HG03457 (cell line): ENCODE measurements around the gene TANC1.

Experiments used
- ATAC-seq: cut with Tn5 transposase; IDR thresholded peaks from one replicate; pipeline ENCODE4 v1.9.1; 2021; ENCODE audit warnings: moderate number of reproducible peaks; ENCODE audit not compliant: unreplicated experiment

TANC1 gene

DNA sequence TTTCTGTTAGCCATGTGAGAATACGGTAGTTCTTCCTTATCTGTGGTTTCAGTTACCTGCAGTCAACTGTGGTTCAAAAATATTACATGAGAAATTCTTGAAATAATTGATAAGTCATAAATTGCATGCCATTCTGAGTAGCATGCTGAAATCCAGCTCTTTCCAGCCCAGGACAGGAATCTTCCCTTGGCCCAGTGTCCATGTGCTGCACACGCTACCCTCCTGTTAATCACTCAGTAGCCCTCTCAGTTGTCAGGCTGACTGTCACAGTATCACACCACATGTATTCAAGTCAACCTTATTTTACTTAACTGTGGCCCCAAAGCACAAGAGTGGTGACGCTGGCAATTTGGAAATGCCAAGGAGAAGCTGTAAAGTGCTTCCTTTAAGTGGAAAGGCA lies 141.1 kb downstream of the TANC1 start:
- ATAC-seq: no peak

DNA sequence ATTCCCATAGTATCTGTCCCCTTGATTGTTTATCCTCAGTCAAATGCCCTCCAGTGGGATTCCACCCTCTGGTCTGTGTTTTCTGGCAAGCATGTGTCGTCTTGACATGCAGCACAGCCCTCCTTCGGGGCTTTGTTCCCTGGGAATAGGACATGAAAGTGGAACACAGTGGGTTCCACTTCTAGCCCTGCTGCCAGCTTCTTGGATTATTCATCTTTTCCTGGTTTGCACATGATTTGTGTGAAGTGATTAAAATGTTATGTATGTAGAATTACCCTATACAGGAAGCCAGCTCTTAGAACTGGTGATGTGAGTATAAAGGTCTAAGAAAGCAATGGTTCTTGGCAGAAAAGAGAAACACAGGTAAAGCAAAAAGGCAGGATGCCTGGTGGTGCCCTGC lies 142.3 kb downstream of the TANC1 start:
- ATAC-seq: no peak

- ATAC-seq: no peak
Observed at GRCh38 chr2:159111346-159111927, 143.0 kb downstream of the TANC1 start.

DNA sequence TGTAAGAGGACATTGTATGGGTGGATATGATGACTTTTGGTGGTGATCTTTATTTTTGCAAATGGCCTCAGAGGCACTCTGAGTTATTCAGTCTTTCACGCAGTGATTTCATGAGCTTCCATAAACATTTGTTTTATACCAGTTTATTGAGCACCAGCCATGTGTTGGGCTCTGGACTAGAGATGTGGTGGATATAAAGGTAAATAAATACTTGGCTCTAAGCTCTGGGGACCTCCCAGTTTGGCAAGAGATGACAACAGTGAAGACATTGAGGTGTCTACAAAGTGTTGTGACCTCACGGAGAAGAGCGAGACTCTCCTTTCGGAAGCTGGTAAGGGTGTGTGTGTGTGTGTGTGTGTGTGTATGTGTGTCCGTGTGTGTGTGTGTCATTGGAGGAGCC lies 146.4 kb downstream of the TANC1 start:
- no peak for ATAC-seq

- no peak for ATAC-seq
Observed at GRCh38 chr2:159116922-159117321, 148.5 kb downstream of the TANC1 start.

GRCh38 chr2:159117658-159118057 lies 149.2 kb downstream of the TANC1 start:
- ATAC-seq: no peak

- no peak for ATAC-seq
Observed at GRCh38 chr2:159118115-159118858, 149.8 kb downstream of the TANC1 start.

- no peak for ATAC-seq
Observed at GRCh38 chr2:159118859-159119500, 150.5 kb downstream of the TANC1 start.

- no peak for ATAC-seq
Observed at GRCh38 chr2:159119652-159120257, 151.3 kb downstream of the TANC1 start.

GRCh38 chr2:159123786-159124185 lies 155.3 kb downstream of the TANC1 start:
- ATAC-seq: no peak

- ATAC-seq: no peak
Observed at GRCh38 chr2:159124441-159124911, 156.0 kb downstream of the TANC1 start.

DNA sequence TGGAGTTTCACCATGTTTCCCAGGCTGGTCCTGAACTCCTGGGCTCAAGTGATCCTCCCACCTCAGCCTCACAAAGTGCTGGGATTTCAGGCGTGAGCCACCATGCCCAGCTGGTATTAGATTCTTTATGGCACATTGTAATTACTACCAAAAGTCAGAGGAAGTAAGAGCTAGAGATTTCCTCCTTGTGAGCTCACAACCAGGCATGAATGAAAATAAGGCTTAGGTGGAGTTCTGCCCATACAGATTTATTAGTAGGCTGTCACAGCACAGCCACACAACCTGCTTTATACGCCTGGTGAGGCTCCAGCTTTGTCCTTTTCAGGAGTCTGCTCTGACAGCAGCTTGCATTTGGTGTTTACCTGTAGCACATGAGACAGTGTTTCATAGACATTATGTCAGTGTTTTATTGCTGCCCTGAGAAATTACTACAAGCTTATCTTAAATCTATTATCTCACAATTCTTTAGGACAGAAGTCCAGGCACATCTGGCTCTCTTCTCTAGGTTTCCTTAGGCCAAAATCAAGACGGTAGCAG lies 156.6 kb downstream of the TANC1 start:
- ATAC-seq: no peak

- no peak for ATAC-seq
Observed at GRCh38 chr2:159125858-159126257, 157.4 kb downstream of the TANC1 start.

GRCh38 chr2:159126432-159127022 lies 158.1 kb downstream of the TANC1 start:
- ATAC-seq: no peak

GRCh38 chr2:159128191-159128590 lies 159.8 kb downstream of the TANC1 start:
- ATAC-seq: no peak

GRCh38 chr2:159129269-159129668 lies 160.8 kb downstream of the TANC1 start:
- ATAC-seq: no peak

GRCh38 chr2:159129824-159130223 lies 161.4 kb downstream of the TANC1 start:
- ATAC-seq: no peak

DNA sequence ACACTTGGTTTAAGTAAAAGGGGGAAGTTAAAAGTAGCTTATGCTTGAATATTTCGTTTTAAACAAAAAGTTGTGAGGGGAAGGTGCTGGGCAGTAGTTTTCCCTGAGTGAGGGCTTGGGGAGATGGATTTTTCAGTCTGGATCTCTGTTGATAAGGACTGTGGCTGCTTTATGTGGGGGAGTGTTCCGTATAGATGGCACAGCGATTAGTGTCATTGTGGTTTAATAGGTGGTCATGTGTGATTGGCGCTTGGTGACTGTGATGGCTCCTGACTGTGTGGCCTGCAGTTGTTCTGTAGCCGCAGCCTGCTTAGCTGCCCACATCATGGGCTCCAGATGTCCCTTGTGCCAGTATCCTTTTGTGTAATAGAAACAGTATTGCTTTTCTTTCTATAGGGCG lies 161.9 kb downstream of the TANC1 start:
- no peak for ATAC-seq

DNA sequence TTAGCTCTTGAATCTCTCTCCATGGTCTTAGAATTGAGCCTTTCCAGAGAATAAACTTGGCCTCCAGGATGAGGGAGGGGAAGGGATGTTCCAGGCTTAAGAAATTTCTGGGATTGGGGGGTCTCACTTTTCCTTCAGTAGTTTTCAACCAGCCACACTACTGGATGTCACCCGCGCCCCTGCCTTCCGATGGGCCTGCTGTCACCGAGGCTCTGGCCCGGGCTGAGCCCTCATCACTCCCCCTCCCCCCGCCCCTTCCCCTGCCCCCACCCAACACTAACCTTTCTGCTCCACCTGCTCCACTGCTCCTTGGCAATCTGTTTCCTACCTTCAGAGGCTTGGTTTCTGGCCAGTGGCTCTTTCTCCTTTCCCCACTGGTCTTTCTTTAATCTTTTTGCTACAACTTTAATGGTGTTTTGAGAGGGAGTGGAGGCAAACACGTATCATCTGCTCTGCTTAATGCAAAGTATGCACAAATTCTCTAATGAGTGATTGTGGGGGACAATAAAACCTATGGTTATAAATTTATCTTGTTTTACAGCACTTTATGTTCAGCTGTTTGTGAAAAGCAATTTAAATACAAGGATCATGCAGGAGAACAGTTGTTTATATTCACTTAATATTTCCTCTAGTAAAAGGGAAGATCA lies 162.9 kb downstream of the TANC1 start:
- no peak for ATAC-seq

DNA sequence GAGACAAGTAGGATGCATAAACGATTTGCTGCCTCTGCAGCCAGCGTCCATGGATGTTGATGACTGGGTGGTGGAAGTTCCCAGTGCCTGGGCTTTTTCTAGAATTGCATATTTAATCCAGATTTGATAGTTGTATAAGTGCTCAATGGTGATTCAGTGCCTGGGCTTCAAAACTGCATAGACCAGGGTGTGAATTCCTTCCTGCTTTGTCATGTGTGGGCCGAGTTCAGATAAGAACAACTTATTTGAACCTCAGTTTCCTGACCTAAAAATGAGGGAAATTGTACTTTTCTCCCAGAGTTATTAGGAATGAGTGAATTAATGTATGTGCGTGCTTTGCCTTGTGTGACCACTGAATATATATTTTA lies 163.5 kb downstream of the TANC1 start:
- ATAC-seq: no peak

DNA sequence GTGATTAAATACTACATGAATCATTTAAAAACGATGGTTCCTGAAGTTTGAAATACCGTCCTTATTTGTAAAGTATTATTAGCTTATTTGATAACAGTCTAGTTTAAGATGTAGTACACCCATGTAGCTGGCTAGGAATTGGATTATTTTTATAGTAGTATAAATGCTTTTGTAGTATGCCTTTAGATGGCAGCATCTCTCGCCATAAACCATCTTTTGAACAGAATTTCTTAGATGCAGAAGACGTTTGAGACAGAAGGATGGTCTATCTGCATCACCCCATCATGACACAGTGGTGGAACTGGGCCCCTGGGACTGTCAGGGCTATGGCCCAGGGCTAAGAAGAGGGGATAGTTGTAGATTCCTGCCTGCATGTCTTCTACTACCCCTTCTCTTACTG lies 165.4 kb downstream of the TANC1 start:
- ATAC-seq: no peak
